Measurements from ENCODE around the gene ABCG5.

ABCG5 gene

DNA sequence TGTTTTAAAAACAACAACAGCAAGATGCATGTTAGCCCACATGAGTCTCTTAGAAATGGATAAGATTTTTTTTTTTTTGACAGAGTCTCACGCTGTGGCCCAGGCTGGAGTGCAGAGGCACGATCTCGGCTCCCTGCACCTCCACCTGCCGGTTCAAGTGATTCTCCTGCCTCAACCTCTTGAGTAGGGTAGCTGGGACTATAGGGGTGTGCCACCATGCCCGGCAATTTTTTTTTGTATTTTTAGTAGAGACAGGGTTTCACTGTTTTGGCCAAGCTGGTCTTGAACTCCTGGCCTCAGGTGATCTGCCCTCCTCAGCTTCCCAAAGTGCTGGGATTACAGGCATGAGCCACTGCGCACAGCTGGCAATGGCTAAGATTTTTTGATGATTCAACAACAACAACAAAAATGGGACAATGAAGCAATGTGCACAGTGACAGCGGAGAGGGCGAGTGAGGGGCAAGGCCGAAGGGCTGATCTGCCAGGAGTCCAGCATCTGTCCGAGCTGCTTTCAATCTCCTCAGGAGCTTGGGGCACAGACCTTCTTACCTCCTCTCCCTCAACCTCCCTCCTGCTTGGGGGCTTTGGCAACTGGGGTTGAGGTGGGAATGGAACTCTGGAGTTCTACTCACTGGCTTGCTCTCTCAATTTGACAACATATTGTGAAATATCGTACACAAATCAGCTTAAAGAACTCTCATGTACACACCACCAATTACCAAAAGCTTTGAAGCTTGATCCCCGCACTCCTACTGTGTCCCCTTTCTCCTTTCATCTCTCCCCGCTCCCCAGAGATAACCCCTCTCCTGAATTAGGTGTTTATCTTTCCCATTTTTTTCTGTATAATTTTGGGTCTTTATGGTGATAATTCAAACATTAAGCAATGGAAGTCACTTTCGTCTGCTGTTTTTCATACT is 3.6 kb upstream of the ABCG5 start:
- no peak for DNase-seq (ENCODE audit: low spot score)

DNA sequence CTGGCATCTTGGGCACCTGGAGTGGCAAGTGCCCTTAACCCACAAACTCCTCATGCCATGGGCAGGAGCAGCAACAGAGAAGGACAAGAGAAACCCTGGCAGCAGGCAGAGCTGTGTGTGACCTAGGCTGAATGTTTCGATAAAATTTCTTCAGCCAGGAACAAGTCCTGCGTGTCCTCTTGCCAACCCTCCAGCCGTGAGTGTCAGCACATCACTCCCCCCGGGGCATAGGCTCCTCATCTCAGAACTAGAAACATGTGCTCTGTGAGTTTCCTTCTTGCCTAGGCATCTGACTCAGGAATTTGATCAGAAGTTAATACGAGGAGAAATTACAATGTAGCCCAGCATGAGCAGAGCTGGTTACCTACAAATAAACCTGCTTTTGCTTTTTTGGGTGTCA is 2.3 kb upstream of the ABCG5 start:
- peak; percentile 32 for DNase-seq (ENCODE audit: low spot score)

DNA sequence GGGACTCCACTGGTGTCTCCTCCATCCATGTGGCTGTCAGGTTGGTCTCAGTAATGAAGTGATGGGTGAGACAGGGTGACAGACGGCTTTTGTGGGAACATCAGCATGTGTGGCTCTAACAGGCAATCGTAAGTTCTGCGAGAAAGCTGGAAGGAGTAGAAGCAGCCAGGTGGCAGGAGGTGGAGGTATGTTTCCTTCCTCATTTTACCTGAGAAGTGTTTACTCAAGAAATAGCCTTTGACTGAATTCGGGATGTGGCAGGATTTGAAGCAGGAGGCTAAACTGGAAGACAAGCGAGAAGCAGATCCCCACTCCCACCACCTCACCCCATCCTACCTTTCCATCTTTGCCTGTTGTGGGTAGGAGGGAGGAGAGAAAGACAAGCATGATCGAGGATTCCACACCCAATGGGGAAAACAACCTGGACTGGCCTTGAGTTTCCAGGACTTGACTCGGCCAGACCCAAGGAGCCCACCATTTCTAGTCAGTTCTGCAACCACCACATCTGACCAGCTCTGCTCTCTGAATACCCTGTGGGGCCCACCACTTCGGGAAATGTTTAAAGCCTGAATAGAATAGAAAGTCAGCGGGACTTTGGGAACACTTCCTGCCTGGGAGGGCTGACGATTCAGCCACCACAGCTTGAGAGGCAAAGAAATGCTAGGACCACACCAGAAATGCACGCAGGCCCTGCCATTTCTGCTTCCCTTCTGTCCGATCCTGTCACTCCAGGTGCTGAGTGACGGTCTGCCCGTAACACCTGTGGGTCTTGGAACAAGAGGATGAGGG is 1.3 kb upstream of the ABCG5 start:
- DNase-seq (ENCODE audit: low spot score): no peak

DNA sequence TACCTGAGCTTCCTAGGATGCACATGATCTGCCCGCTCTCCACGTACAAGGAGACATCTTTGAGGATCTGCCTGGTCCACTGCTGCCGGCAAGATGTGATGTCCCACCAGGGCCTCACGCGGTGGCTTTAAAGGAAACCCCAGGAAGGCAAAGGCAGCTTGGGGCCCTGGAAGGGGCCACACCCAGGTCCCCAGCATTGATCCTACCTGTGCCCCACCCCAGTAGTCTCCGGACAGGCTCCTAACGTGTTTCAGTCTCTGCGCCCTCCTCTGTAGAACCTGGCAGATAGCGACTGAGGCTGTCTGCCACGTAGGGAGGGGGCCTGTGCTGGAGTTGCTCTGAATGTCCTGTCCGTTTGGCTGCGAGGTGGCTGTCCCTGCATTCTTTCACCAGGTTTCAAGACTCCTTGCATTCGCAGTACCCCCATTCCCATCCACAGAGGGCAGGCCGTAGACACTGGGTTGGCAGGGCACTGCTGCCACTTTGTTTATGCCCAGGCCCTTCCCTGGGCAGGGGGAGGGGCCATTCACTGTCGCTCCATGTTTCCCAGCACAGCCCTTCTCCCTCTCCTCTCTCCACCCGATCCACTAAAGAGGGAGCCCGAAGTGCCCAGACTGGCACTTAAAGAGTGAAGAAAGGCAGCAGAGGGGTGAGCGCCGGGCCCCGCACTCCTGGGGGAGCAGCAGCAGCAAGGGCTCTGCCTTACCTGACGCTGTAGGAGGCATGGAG is 644 bp downstream of the ABCG5 start:
- DNase-seq (ENCODE audit: low spot score): no peak

DNA sequence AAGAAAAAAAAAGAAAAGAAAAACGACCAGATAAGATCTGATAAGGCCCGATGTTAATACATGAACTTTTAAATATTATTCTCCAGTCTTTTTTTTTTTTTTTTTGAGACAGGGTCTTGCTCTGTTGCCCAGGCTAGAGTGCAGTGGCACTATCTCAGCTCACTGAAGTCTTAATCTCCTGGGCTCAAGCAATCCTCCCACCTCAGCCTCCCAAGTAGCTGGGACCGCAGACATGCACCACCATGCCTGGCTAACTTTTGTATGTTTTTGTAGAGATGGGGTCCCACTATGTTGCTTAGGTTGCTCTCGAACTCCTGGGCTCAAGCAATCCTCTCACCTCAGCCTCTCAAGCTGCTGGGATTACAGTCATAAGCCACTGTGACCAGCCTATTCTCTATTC is 1.6 kb downstream of the ABCG5 start:
- DNase-seq (ENCODE audit: low spot score): no peak

DNA sequence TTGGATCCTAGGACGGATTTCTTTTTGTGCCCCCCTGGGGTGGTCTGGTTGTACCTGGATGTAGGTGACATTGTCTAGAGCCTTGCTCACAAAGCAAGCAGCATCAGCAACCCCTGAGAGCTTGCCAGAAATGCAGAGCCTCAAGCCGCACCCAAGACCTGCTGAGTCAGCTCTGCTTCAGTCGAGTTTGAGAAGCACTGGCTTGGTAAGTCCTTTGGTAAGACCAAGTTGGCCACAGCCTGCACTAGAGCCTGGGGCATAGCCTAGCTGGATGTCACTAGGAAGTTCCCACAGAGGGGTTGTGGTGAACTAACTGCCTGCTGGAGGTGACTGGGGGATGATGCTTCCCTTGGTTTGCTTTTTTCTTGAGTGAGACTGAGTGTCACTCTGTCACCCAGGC is 6.2 kb downstream of the ABCG5 start:
- no peak for DNase-seq (ENCODE audit: low spot score)

DNA sequence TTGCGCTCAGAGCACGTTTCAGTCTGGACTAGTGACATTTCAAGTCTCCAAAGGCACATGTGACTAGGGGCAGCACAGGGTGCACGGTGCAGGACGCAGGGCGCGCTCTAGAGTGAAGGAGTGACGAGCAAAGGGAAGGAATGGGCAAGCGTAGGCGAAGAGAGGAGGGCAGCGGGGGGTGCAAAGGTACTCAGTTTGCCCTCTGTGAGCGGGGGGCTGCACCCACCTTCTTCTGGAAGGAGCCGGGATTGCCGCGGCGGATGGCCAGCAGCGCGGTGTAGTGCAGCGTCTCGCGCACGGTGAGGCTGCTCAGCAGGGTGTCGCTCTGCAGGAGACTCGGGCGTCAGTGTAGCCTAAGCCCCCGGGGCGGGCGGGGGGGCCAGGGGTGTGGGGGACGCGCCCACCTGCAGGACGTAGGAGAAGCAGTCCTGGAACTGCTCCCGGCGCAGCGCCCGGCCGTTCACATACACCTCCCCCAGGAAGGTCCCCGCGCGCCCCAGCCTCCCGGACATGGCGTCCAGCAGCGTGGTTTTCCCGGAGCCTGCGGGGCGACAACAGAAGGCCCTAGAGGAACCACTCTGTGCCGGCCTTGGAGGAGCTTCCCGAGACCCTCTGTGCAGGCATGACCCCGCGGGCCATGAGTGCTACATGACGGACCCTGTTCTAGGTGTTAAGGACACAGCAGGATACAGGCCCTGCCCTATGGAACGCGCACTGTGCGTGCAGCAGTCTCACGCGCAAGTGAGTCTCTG is 6.9 kb downstream of the ABCG5 start:
- DNase-seq (ENCODE audit: low spot score): no peak

DNA sequence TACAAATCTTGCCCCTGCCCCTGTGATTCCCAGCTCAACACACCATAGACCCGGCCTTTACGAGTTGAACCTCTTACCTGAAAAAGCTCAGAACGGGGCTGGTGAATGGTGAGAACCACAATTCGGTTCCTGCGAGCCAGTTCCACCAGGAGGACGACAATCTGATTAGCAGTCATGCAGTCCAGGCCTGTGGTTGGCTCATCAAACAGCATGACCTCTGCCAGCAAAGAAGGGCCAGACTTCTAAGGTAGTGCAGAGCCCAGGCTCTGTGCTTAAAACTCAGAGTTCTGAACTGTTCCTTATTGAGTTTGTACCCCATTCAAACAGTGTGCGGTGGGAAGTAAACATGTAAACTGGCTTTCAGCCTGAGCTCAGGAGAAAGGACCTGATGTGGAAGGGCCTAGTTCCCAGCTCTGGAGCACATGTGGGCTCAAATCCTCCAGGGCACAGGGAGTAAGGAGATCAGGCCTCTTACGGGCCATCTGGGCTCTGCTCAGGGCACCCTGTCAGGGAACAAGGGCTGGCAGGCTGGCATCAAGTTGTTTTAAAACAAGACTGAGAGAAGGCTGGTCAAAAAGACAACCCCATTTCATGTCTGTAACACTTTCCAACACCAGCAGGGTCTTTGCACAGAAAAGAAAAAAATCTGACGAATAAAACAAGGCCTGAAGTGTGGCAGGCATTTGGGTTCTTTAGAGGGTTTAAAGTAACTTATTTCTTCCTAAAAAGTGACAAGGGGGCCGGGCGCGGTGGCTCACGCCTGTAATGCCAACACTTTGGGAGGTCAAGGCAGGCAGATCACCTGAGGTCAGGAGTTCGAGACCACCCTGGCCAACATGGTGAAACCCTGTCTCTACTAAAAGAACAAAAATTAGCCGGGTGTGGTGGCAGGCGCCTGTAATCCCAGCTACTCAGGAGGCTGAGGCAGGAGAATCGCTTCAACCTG is 12.1 kb downstream of the ABCG5 start:
- no peak for DNase-seq (ENCODE audit: low spot score)

DNA sequence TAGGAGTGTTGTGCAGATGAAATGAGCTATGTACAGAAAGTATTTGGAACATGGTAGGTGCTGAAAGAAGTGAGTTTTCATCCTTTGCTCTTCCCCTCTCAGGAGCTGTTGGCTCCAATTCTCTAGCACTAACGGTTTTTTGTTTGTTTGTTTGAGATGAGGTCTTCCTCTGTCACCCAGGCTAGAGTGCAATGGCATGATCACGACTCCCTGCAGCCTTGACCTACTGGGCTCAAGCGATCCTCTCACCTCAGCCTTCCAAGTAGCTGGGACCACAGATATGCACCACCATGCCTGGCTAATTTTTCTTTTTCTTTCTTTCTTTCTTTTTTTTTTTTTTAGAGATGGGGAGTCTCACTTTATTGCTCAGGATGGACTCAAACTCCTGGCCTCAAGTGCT is 12.8 kb downstream of the ABCG5 start:
- no peak for DNase-seq (ENCODE audit: low spot score)

DNA sequence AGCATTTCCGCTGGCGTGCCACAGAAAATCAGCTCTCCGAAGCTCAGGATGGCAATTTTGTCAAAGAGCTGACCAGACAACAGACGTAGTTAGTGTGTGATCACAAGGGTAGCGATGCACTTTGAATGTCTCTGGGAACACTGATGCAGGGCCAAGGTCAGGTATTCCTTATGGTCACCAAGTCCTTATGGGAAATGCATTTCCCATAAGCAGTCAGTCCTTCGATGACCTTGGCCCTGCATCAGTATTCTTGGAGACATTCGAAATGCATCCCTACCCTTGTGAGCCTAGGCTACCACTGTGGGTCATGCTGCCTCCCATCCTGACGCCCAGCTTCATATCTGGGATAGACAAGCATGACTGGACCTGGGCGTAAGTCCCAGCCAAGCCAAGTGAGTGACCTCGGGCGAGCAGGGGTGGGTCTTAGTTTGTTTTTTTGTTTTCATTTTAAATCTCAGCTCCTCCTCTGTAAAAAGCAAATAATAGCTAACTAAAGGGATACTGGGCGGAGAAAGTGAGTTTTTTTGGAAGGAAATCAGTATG is 13.6 kb downstream of the ABCG5 start:
- no peak for DNase-seq (ENCODE audit: low spot score)

DNA sequence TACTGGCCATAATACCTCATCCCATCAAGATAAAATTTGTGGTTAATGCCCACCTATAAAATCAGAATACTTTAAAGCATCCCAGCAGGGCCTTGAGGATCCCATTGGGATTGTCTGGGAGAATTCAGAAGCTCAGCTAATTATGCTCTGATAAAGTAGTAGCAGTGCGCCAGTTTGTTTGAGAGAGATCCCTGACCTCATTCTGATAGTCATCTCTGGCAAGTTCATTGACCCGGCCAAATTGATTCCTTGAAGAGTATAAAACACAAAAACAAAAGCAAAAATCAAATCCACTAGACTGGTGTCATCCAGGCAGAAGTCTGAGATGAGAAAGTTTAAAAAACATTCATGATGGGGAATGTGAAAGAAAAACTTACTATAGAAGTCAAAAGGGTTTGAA is 14.1 kb downstream of the ABCG5 start:
- no peak for DNase-seq (ENCODE audit: low spot score)

DNA sequence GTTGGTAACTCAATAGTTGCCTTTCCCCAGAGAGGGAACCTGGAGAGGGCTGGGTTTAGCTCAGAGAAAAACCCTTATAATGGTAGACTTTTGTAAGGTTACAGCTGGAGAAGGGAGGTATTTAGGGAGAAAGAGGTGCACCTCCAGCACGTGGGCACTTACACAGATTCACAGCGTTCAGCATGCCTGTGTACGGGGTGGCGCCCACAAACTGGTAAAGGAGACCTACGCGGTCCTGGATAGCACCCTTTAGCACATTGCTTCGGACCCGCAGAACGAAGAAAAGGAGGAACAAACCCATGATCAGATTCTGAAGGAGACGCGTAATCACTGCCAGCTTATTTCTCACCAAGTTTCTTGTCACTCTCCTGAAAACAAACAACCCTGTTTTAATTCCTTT is 14.9 kb downstream of the ABCG5 start:
- no peak for DNase-seq (ENCODE audit: low spot score)

DNA sequence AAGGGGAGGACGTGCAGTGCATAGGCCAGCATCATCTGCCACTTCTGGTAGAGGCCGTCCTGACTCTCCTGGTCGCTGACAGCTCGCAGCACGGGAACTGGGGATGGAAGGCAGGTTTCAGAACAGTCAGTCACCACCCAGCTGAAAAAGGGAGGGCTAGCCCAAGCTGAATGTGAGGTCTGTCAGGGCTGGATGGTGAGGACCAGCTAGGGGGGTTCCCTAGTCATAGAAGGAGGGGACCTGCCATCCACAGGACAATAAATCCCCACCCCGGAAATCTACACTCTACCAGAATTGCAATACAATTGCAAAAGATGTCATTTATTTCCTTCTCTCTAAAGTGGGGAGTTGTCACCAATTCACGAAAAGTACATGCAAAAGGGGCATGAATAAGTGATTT is 15.8 kb downstream of the ABCG5 start:
- DNase-seq (ENCODE audit: low spot score): no peak

DNA sequence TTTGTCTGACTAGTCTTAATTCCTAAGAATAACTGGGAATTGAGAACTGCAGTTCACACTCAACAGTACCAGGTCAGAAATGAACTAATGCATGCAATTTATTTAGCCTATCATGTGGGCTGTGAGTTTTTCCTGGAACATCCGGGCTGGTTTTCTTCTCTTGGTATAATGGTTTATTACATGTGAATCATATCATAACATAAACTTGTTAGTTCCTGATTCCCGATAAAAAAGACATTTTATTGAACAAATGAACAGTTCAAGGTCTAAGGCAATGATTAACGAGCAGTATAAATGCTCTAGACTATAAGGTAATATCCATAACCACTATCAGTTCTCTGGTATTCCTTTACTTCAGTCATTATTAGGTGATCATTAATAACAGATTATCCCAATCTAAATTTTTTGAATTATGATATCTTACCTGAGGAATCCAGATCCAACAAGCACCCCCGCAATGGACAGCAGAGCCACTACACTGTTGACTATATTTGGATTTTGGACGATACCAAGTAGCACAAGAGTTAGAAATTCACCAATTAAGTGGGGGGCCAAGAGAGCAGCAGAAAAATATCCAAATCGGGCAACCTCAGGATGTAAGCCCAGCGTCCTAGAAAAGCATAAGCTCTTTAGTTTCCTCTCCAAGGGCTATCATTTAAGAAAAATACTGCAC is 19.0 kb downstream of the ABCG5 start:
- no peak for DNase-seq (ENCODE audit: low spot score)

DNA sequence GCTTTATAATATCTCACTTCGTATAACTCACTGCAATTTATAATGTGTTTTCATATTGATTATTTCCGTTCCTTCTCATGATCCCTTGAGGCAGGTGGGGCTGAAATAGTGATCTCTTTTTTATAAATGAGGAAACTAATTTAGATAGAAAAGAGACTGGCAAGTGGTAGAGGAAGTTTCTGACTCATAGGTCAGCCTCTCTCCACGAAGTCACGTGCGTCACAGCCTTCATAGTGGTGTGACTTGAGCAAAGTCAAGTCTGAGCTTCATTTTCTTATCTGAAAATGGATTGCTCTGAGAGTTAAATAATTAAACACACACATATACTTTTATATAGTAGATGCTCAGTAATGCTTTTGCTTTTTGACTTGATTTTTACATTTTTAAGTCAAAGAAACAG is 19.9 kb downstream of the ABCG5 start:
- no peak for DNase-seq (ENCODE audit: low spot score)

DNA sequence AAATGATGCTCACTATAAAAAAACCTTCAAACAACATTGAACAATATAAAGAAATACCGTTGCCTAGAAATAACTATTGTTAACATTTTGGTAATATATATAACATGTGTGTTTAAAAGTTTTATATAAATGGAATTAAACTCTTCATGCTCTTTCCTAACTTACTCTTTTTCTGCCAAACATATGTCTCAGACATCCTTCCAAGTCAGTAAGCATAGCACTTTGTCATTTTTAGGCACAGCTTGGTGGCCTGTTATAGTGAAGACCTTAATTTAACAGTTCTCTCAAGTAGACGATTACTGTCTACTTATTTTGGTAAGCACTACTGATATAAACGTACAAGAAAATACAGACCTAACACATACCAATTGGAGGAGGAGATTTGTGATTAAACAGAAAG is 23.9 kb downstream of the ABCG5 start:
- DNase-seq (ENCODE audit: low spot score): no peak

DNA sequence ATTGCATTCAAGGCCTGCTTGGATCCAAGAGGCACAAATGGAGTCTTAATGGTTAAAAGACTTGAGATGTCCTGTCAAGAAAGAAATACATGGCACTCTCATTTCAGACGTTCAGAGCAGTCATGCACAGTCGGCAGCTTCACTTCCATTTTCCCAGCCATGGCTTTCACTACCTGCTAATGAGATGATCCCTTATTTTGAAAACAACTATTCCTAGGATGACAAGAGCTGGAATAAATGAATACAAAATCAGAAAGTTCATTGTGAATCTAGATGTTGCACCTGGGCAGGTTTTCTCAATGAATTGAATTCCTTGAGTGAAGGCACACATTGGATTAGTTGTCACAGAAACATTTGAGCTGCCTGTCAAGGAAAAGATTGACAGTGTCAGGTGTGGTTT is 25.7 kb downstream of the ABCG5 start:
- DNase-seq (ENCODE audit: low spot score): no peak

DNA sequence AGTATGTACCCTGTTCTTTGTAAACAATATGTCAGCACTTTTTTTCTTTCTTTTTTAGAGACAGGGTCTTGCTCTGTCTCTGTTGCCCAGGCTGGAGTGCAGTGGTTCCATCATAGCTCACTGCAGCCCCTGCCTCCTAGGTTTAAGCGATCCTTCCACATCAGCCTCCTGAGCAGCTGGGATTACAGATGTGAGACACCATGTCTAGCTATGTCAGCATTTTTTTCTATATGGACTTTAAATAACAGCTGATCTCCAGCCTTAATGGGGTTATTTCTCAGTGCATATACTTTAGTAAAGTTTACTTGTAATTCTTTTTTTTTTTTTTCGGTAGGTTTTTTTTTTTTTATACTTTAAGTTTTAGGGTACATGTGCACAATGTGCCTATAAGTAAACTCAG is 26.6 kb downstream of the ABCG5 start:
- DNase-seq (ENCODE audit: low spot score): no peak

DNA sequence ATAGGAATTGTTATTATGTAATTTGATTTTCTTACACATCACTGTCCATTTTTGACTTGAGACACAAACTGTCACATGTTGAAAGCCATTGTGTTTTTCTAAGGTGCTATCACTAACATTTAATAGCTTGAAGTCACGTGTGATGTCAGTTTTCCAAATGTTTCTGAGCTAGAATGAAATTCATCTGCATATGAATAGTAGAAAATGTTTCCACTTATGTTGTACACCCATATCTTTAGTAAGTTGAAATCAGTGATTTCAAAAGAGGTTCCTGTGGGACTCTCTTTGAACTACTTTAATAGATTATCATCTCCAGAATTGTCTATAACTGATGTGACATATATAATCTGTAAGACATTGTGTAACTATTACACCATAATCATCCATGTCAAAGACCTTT is 27.8 kb downstream of the ABCG5 start:
- no peak for DNase-seq (ENCODE audit: low spot score)

DNA sequence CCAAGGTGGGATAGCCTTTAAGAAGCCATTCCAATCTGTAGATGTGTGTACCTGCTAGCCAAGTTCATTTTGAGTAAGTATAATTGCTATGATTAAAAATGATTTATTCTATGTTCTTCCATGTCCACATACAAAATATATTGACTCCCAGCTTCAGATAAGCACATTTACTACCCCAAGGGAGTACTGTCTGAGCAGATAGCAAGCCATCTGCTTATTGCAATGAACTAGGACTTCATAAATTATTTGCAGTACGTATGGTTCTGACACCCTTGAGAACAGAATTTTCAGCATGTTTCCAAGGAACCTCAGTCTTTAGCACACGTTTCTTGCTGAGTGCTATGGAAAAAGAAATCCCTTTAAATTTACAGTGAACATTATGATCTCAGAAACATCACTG is 28.2 kb downstream of the ABCG5 start:
- DNase-seq (ENCODE audit: low spot score): no peak
